ENCODE results near the gene ANAPC16. TPM values are rescaled to one million over a fixed set of nuclear protein-coding genes. Genes with fewer than 3 reads are reported as not detected.

ANAPC16 gene
- total and polyA plus RNA-seq, 2 experiments from 2014 or later: 69.6 to 97.9 TPM

DNA sequence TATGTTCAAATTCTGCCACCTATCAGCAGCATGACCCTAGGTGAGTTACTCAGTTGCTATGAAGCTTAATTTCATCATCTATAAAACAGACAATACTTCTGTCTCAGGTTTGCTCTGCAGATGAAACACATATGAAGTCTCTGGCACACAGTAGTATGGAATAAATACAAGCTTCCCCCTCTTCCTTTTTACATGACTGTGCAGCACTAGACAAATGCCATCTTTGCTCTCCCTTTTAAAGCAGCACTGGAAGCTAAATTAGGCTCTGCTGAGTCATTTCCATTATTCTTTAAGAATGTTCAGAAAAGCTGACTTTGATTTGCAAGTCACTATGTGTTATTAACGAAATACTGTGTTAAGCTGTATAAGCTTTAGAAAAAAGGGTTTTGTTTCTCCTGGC is 40.7 kb upstream of the ANAPC16 start:
- peak; percentile 77 for DNase-seq
- no peaks in the 10 kb centered on the region for H3K27me3 ChIP-seq (replicated peaks; ENCODE audit: insufficient read depth)
- 0 to 4% methylated on average over 1 of the region's 1 CpG for WGBS, 2 experiments (ENCODE audit: low coverage in 1 of 2, low lambda C conversion rate in 2 of 2, missing lambda C conversion rate in 2 of 2)
- in situ Hi-C loops (cut with MboI): no loop called here
- H3K4me2 ChIP-seq (ENCODE audit: unreplicated experiment): peak overlapping the region; percentile 57
- H3K4me3 ChIP-seq: no peak overlapping the region
- peaks cover 41% of the 10 kb centered on the region for H3K4me1 ChIP-seq (ENCODE audit: insufficient read depth)
- peak overlapping the region; percentile 25; the same call in 1 of the 2 replicates for H2AFZ ChIP-seq
- TF ChIP-seq EZH2phosphoT487 (IDR thresholded peaks at IDR 0.05; ENCODE audit: insufficient read depth, low read depth) (no peak), EZH2 (IDR thresholded peaks at IDR 0.05; ENCODE audit: insufficient read depth, poor library complexity, severe bottlenecking) (no peak)
- no peaks in the 10 kb centered on the region for H3K9me3 ChIP-seq (ENCODE audit: low read depth)
- 0 out of 2 replicates have a peak, but pooled peaks cover 3% of the 10 kb centered on the region for H3K36me3 ChIP-seq (ENCODE audit: low read depth)
- peak overlapping the region; percentile 15; the same call in 1 of the 2 replicates for H3K9ac ChIP-seq
- no peaks in the 10 kb centered on the region for H3K9me2 ChIP-seq (ENCODE audit: insufficient read depth)
- peak overlapping the region; percentile 57 for H3K27ac ChIP-seq
- H4K20me1 ChIP-seq (ENCODE audit: insufficient read depth): no peaks in the 10 kb centered on the region
- peaks cover 51% of the 10 kb centered on the region for H3F3A ChIP-seq (ENCODE audit: insufficient read depth)
- no peaks in the 10 kb centered on the region for H3K79me2 ChIP-seq (ENCODE audit: insufficient read depth)

DNA sequence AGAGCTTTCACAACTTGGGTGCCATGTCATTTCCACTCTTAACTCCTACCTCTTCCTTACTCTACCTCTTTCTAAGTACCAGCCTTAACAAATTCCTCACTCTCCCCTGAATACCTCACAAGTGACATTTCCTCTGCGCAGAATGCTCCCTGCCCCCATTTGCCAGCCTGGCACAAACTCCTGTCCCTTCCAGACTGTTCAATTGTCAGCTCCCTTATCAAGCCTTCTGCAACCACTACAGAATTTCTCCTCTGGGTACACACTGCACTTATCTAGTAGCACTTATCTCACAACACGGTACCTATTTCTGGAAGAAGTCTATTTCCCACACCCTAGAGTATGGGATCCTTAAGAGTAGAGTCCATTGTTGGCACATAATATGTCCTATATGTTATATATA is 39.1 kb upstream of the ANAPC16 start:
- Histone ChIP-seq H3K9ac (no peak overlapping the region), H3K4me1 (ENCODE audit: insufficient read depth) (peaks cover 26% of the 10 kb centered on the region), H3K4me3 (no peak overlapping the region), H3K79me2 (ENCODE audit: insufficient read depth) (no peaks in the 10 kb centered on the region), H3K36me3 (ENCODE audit: low read depth) (0 out of 2 replicates have a peak, but pooled peaks cover 3% of the 10 kb centered on the region), H2AFZ (no peak overlapping the region), H3K9me3 (ENCODE audit: low read depth) (no peaks in the 10 kb centered on the region), H4K20me1 (ENCODE audit: insufficient read depth) (no peaks in the 10 kb centered on the region), H3K4me2 (ENCODE audit: unreplicated experiment) (no peak overlapping the region), H3K27ac (no peak overlapping the region), H3F3A (ENCODE audit: insufficient read depth) (peaks cover 35% of the 10 kb centered on the region), H3K9me2 (ENCODE audit: insufficient read depth) (no peaks in the 10 kb centered on the region), H3K27me3 (replicated peaks; ENCODE audit: insufficient read depth) (no peaks in the 10 kb centered on the region)
- TF ChIP-seq EZH2 (IDR thresholded peaks at IDR 0.05; ENCODE audit: insufficient read depth, poor library complexity, severe bottlenecking) (no peak), EZH2phosphoT487 (IDR thresholded peaks at IDR 0.05; ENCODE audit: insufficient read depth, low read depth) (no peak)
- DNase-seq: no peak
- in situ Hi-C loops (cut with MboI): no loop called here
- 96 to 98% methylated on average over 2 of the region's 2 CpGs for WGBS, 2 experiments (ENCODE audit: low coverage in 1 of 2, low lambda C conversion rate in 2 of 2, missing lambda C conversion rate in 2 of 2)

DNA sequence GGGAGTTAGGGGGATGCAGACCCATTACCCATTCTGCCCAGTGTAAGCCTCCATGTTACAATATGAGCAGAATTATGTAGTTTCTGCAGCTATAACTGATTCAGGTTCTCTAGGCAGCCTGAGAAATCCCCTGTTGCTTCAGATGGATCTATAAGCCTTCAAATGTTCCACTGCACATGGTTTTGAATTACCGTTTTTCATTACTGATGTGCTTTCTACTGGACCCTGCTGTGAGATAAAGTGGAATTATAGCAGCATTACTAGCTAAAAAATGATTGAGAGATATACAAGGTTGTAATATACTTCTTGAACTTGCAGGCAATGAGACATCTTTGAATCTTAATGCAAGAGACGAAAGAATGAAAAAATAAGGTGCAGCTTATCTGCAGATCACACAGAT is 38.4 kb upstream of the ANAPC16 start:
- in situ Hi-C loops (cut with MboI): no loop called here
- H2AFZ ChIP-seq: no peak overlapping the region
- 99 to 100% methylated on average over 2 of the region's 2 CpGs for WGBS, 2 experiments (ENCODE audit: low coverage in 1 of 2, low lambda C conversion rate in 2 of 2, missing lambda C conversion rate in 2 of 2)

DNA sequence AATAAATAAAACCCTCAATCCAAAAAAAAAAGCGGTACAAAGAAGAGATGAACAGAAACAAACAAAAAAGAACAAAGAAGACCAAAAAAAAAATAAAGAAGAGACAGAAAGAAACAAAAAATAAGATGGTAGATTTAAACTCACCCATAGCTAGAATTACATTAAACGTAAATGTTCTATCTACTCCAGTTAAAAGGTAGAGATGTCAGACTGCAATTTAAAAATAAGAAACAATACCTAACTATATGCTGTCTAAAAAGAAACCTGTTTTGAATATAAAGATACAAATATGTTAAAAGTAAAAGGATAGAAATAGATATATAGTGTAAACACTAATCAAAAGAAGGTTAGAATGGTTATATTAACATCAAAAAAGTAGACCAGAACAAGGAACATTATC is 31.7 kb upstream of the ANAPC16 start:
- peaks cover 13% of the 10 kb centered on the region for H3K4me1 ChIP-seq (ENCODE audit: insufficient read depth)
- no peaks in the 10 kb centered on the region for H3K79me2 ChIP-seq (ENCODE audit: insufficient read depth)
- no peak overlapping the region for H3K9ac ChIP-seq
- TF ChIP-seq EZH2phosphoT487 (IDR thresholded peaks at IDR 0.05; ENCODE audit: insufficient read depth, low read depth) (no peak), EZH2 (IDR thresholded peaks at IDR 0.05; ENCODE audit: insufficient read depth, poor library complexity, severe bottlenecking) (no peak)
- 92 to 95% methylated on average over 2 of the region's 2 CpGs for WGBS, 2 experiments (ENCODE audit: low coverage in 1 of 2, low lambda C conversion rate in 2 of 2, missing lambda C conversion rate in 2 of 2)
- no peak overlapping the region for H3K27ac ChIP-seq
- no peak for DNase-seq
- in situ Hi-C loops (cut with MboI): no loop called here
- no peaks in the 10 kb centered on the region for H3K36me3 ChIP-seq (ENCODE audit: low read depth)
- no peaks in the 10 kb centered on the region for H4K20me1 ChIP-seq (ENCODE audit: insufficient read depth)
- no peak overlapping the region for H3K4me3 ChIP-seq
- H2AFZ ChIP-seq: no peak overlapping the region
- H3K9me3 ChIP-seq (ENCODE audit: low read depth): no peaks in the 10 kb centered on the region
- H3F3A ChIP-seq (ENCODE audit: insufficient read depth): peaks cover 29% of the 10 kb centered on the region
- no peaks in the 10 kb centered on the region for H3K27me3 ChIP-seq (replicated peaks; ENCODE audit: insufficient read depth)
- H3K4me2 ChIP-seq (ENCODE audit: unreplicated experiment): no peak overlapping the region
- no peaks in the 10 kb centered on the region for H3K9me2 ChIP-seq (ENCODE audit: insufficient read depth)

More for the DNA sequence above, 38.4 kb upstream of the ANAPC16 start:
- Histone ChIP-seq H3K36me3 (ENCODE audit: low read depth) (0 out of 2 replicates have a peak, but pooled peaks cover 3% of the 10 kb centered on the region), H3F3A (ENCODE audit: insufficient read depth) (peaks cover 35% of the 10 kb centered on the region), H3K79me2 (ENCODE audit: insufficient read depth) (no peaks in the 10 kb centered on the region), H3K27ac (no peak overlapping the region), H3K4me2 (ENCODE audit: unreplicated experiment) (no peak overlapping the region), H3K9me2 (ENCODE audit: insufficient read depth) (no peaks in the 10 kb centered on the region), H3K4me3 (no peak overlapping the region), H3K4me1 (ENCODE audit: insufficient read depth) (peaks cover 26% of the 10 kb centered on the region), H3K9ac (no peak overlapping the region), H3K27me3 (replicated peaks; ENCODE audit: insufficient read depth) (no peaks in the 10 kb centered on the region), H3K9me3 (ENCODE audit: low read depth) (no peaks in the 10 kb centered on the region), H4K20me1 (ENCODE audit: insufficient read depth) (no peaks in the 10 kb centered on the region)
- no peak for DNase-seq
- TF ChIP-seq EZH2phosphoT487 (IDR thresholded peaks at IDR 0.05; ENCODE audit: insufficient read depth, low read depth): no peak
- TF ChIP-seq EZH2 (IDR thresholded peaks at IDR 0.05; ENCODE audit: insufficient read depth, poor library complexity, severe bottlenecking): no peak
